NT2/D1 (cell line): ENCODE results near the gene EIF3K.

Experiments used
- YY1 ChIP-seq: IDR thresholded peaks from 2 replicates; pipeline ENCODE4 v1.6.1; 2011; ENCODE audit not compliant: insufficient read length, insufficient read depth
- ZNF274 ChIP-seq: IDR thresholded peaks from 2 replicates; pipeline ENCODE4 v1.6.1; 2011; ENCODE audit warnings: mild to moderate bottlenecking, low read depth, low read length

DNA sequence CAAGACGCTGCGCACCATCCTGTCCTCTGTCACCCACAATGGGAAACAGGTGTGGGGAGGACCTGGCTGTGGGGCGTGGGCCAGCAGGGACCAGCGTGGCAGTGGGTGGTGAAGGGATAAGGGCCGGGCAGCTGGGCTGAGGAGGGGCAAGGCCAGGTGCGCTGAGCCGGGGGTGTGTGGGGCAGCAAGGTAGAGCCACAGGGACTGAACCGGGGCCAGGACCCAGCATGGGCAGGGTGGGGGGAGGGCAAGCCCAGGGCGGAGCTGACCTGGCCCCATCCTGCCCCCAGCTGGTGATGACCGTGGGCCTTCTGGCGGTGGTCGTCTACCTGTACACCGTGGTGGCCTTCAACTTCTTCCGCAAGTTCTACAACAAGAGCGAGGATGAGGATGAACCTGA lies 38.9 kb upstream of the EIF3K start:
- TF ChIP-seq YY1 (no peak), ZNF274 (no peak)
